22Rv1 (cell line): Measurements from ENCODE around the gene AAK1.

Source experiments
- ZFX ChIP-seq: fragments of 450-650 bp; IDR thresholded peaks from 2 replicates; pipeline ENCODE4 v1.6.1; 2017; ENCODE audit warnings: antibody characterized with exemption, borderline replicate concordance
- TF ChIP-seq, protein P1 (sequence below): fragments of 450-650 bp; IDR thresholded peaks from 2 replicates; pipeline ENCODE4 v1.5.1; 2017; ENCODE audit warnings: mild to moderate bottlenecking

DNA sequence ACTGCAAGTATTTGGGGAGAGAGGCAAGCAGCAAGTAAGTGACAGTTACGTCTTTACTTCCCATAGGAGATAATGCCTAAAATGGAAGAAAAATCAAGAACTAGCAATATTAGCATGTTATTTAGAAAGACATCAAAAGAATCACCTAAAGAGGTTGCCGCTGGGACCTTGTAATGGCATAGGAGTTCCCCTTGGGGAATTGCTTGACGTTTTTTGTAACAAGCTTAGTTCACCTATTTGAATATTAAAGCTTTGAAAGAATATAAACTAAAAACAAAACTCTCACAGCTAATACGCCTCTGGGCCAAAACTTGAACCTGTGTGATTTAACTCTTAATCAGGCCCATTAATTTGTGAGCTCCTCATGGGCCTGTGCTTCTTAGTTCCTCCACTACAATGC is 89.0 kb downstream of the AAK1 start:
- TF ChIP-seq, protein P1, sequence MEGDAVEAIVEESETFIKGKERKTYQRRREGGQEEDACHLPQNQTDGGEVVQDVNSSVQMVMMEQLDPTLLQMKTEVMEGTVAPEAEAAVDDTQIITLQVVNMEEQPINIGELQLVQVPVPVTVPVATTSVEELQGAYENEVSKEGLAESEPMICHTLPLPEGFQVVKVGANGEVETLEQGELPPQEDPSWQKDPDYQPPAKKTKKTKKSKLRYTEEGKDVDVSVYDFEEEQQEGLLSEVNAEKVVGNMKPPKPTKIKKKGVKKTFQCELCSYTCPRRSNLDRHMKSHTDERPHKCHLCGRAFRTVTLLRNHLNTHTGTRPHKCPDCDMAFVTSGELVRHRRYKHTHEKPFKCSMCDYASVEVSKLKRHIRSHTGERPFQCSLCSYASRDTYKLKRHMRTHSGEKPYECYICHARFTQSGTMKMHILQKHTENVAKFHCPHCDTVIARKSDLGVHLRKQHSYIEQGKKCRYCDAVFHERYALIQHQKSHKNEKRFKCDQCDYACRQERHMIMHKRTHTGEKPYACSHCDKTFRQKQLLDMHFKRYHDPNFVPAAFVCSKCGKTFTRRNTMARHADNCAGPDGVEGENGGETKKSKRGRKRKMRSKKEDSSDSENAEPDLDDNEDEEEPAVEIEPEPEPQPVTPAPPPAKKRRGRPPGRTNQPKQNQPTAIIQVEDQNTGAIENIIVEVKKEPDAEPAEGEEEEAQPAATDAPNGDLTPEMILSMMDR, result no peak
- TF ChIP-seq ZFX, result no peak
